K562 (cell line): ENCODE results near the gene SPAM1. TPM values are rescaled to one million over a fixed set of nuclear protein-coding genes. Genes with fewer than 3 reads are reported as not detected.

Source experiments
- CREB5 ChIP-seq: fragments of 250-450 bp; sonication (Bioruptor Pico); IDR thresholded peaks from 2 replicates; pipeline ENCODE4 v1.5.0; 2020; ENCODE audit warnings: mild to moderate bottlenecking
- DNMT1 ChIP-seq: fragments of 450-650 bp; IDR thresholded peaks from 2 replicates; pipeline ENCODE4 v1.6.1; 2016; ENCODE audit warnings: antibody characterized with exemption, mild to moderate bottlenecking
- GABPB2 ChIP-seq: fragments of 250-450 bp; sonication (Bioruptor Pico); conservative IDR thresholded peaks from 2 replicates; pipeline ENCODE4 v1.5.1; 2021; ENCODE audit warnings: mild to moderate bottlenecking
- GTF3C2 ChIP-seq: IDR thresholded peaks from 3 replicates; pipeline ENCODE4 v1.6.1; 2011; ENCODE audit warnings: borderline replicate concordance, mild to moderate bottlenecking, moderate library complexity; ENCODE audit not compliant: insufficient read length; ENCODE audit errors: extremely low read depth
- LCOR ChIP-seq: sonication (generic); formaldehyde crosslinking; IDR thresholded peaks from 2 replicates; pipeline ENCODE4 v1.8.0; 2022; ENCODE audit warnings: mild to moderate bottlenecking, missing genetic modification reagents
- LEF1 ChIP-seq: fragments of 450-650 bp; IDR thresholded peaks from 2 replicates; pipeline ENCODE4 v1.6.1; 2016; ENCODE audit warnings: mild to moderate bottlenecking
- MAX ChIP-seq: sonication (generic); formaldehyde crosslinking; IDR thresholded peaks from 2 replicates; pipeline ENCODE4 v1.9.0; 2022; ENCODE audit warnings: mild to moderate bottlenecking, missing genetic modification reagents
- MEF2A ChIP-seq: IDR thresholded peaks from 2 replicates; pipeline ENCODE4 v1.6.1; 2011; ENCODE audit warnings: low read depth, mild to moderate bottlenecking, low read length, moderate library complexity; ENCODE audit not compliant: control insufficient read depth
- NFXL1 ChIP-seq: fragments of 450-650 bp; formaldehyde crosslinking; IDR thresholded peaks from 2 replicates; pipeline ENCODE4 v1.4.0; 2021; ENCODE audit warnings: mild to moderate bottlenecking
- PHB ChIP-seq: fragments of 250-450 bp; sonication (Bioruptor Pico); IDR thresholded peaks from 2 replicates; pipeline ENCODE4 v1.5.0; 2021
- POLR2G ChIP-seq: fragments of 200-400 bp; formaldehyde crosslinking; IDR thresholded peaks from 2 replicates; pipeline ENCODE4 v1.6.1; 2017; ENCODE audit warnings: low read depth, mild to moderate bottlenecking, antibody characterized with exemption, low read length, moderate library complexity
- POLR3G ChIP-seq: IDR thresholded peaks from 2 replicates; pipeline ENCODE4 v1.6.1; 2011; ENCODE audit not compliant: insufficient read length, insufficient replicate concordance; ENCODE audit errors: extremely low read depth
- PURB ChIP-seq: sonication (generic); formaldehyde crosslinking; IDR thresholded peaks from 2 replicates; pipeline ENCODE4 v1.9.0; 2021; ENCODE audit warnings: low read depth, mild to moderate bottlenecking, missing genetic modification reagents
- RBM14 ChIP-seq: fragments of 200-400 bp; formaldehyde crosslinking; IDR thresholded peaks from 2 replicates; pipeline ENCODE4 v1.6.1; 2018; ENCODE audit warnings: low read depth, mild to moderate bottlenecking, low read length, moderate library complexity, borderline replicate concordance; ENCODE audit not compliant: insufficient read depth
- RFX1 ChIP-seq: fragments of 450-650 bp; IDR thresholded peaks from 2 replicates; pipeline ENCODE4 v1.6.1; 2016; ENCODE audit warnings: mild to moderate bottlenecking, moderate library complexity
- RFX7 ChIP-seq: fragments of 250-450 bp; sonication (Bioruptor Pico); IDR thresholded peaks from 2 replicates; pipeline ENCODE4 v1.5.1; 2021; ENCODE audit warnings: mild to moderate bottlenecking
- SMARCA5 ChIP-seq: fragments of 450-650 bp; IDR thresholded peaks from 2 replicates; pipeline ENCODE4 v1.6.1; 2016
- SP2 ChIP-seq: IDR thresholded peaks from 2 replicates; pipeline ENCODE4 v1.6.1; 2011; ENCODE audit warnings: mild to moderate bottlenecking, low read depth, low read length, moderate library complexity; ENCODE audit not compliant: poor library complexity, severe bottlenecking; ENCODE audit errors: extremely low read depth
- ZBTB33 ChIP-seq: sonication (generic); formaldehyde crosslinking; IDR thresholded peaks from 2 replicates; pipeline ENCODE4 v1.8.1; 2023; ENCODE audit warnings: mild to moderate bottlenecking, missing genetic modification reagents
- ZNF24 ChIP-seq: fragments of 450-650 bp; IDR thresholded peaks from 2 replicates; pipeline ENCODE4 v1.6.1; 2016
- ZNF263 ChIP-seq: sonication (generic); formaldehyde crosslinking; IDR thresholded peaks from 2 replicates; pipeline ENCODE4 v1.8.0; 2022; ENCODE audit warnings: mild to moderate bottlenecking, missing genetic modification reagents, borderline replicate concordance
- ZNF511 ChIP-seq: sonication (generic); formaldehyde crosslinking; IDR thresholded peaks from 2 replicates; pipeline ENCODE4 v1.8.0; 2022; ENCODE audit warnings: mild to moderate bottlenecking, missing genetic modification reagents
- polyA plus RNA-seq, 8 experiments: library from polyadenylated mRNA; depleted of rRNA in 4 of 8; stranded (reverse) in 5 of 8; unstranded in 3 of 8; fragments of >200 nt; fragmentation: Nextera tagmentation in 2 of 8; fragmentation: Illumina TruSeq in 1 of 8; extraction: Ambion mirVana in 2 of 8; extraction: Trizol in 1 of 8; gene quantifications; 2 replicates each; pipeline versions ENCODE4 v1.2.1 to v1.2.3, GENCODE V29; 2011 to 2014; ENCODE audit warnings: inconsistent platforms in 1 of 8, missing spikeins in 1 of 8
- total RNA-seq, 7 experiments: library from RNA; depleted of rRNA in 6 of 7; stranded (reverse); fragments of >200 nt in 6 of 7; fragmentation: Illumina TruSeq in 2 of 7; extraction: Trizol in 2 of 7; gene quantifications; 2 replicates each; pipeline versions ENCODE4 v1.2.1 to v1.2.3, GENCODE V29; 2011 to 2021; ENCODE audit warnings: low replicate concordance in 1 of 7

Gene SPAM1
- total and polyA plus RNA-seq, 9 of the 15 experiments (the other 6 are each of a cell fraction or from before 2014, with no cell fraction given): not detected

GRCh38 chr7:123992913-123993518 is 68.0 kb downstream of the SPAM1 start (continued):
- TF ChIP-seq ZBTB33: no peak
- no peak for TF ChIP-seq GABPB2 (CRISPR knock-in tag)
- TF ChIP-seq DNMT1: no peak
- TF ChIP-seq ZNF511 (CRISPR knock-in tag): no peak
- TF ChIP-seq ZNF24: no peak
- peak; percentile 97 for TF ChIP-seq CREB5
- TF ChIP-seq GTF3C2: no peak
- TF ChIP-seq POLR2G: no peak
- no peak for TF ChIP-seq RFX7 (CRISPR knock-in tag)
- no peak for TF ChIP-seq MEF2A
- no peak for TF ChIP-seq PURB
- no peak for TF ChIP-seq MAX (CRISPR knock-in tag)
- no peak for TF ChIP-seq SMARCA5
- peak; percentile 97 for TF ChIP-seq NFXL1 (CRISPR knock-in tag)
- no peak for TF ChIP-seq RBM14
- no peak for TF ChIP-seq SP2
- no peak for TF ChIP-seq POLR3G
- no peak for TF ChIP-seq PHB
- no peak for TF ChIP-seq ZNF263 (CRISPR knock-in tag)
- TF ChIP-seq LEF1: no peak
- no peak for TF ChIP-seq LCOR (CRISPR knock-in tag)
- TF ChIP-seq RFX1: no peak
